Astrocyte of the cerebellum (primary cell): ENCODE data around the gene MND1.
A peak's percentile ranks its signal among the peaks of the same experiment; 100 is the strongest.
"Not testable (repeated sequence)": the region's sequence is repeated elsewhere in the genome, so short reads cannot be mapped to it uniquely, and the experiment has no call there.

Experiments
- DNase-seq: peaks from one replicate; pipeline ENCODE4 v3.0.0-alpha.2; 2011; ENCODE audit warnings: low read depth
- H3K4me3 ChIP-seq: 2 replicates; pipeline ENCODE4 v1.5.1; 2011; ENCODE audit warnings: mild to moderate bottlenecking, low read depth, low read length, moderate library complexity
- CTCF ChIP-seq: IDR thresholded peaks from 2 replicates; pipeline ENCODE4 v1.5.1; 2012; ENCODE audit warnings: low read length, low read depth, moderate library complexity, mild to moderate bottlenecking; ENCODE audit errors: missing control alignments
- in situ Hi-C: cut with HindIII; loops from 2 replicates; pipeline ENCODE4 v1.10.0; 2017; ENCODE audit warnings: low sequenced_read_pairs

MND1 gene

GRCh38 chr4:153407906-153408305 is 63.4 kb downstream of the MND1 start:
- no peak overlapping the region for H3K4me3 ChIP-seq
- in situ Hi-C loops = no loop called here
- no peak for TF ChIP-seq CTCF
- DNase-seq = no peak

GRCh38 chr4:153408932-153409331 is 64.4 kb downstream of the MND1 start:
- DNase-seq = no peak
- in situ Hi-C loops = no loop called here
- no peak for TF ChIP-seq CTCF
- H3K4me3 ChIP-seq = no peak overlapping the region

- in situ Hi-C loops = no loop called here
- peak; percentile 33 for DNase-seq
- no peak for TF ChIP-seq CTCF
- no peak overlapping the region for H3K4me3 ChIP-seq
These were observed 64.9 kb downstream of the MND1 start for GRCh38 chr4:153409412-153409811.

- no peak for DNase-seq
- TF ChIP-seq CTCF = no peak
- in situ Hi-C loops = no loop called here
- no peak overlapping the region for H3K4me3 ChIP-seq
These were observed 65.5 kb downstream of the MND1 start for GRCh38 chr4:153409924-153410501.

GRCh38 chr4:153413842-153414241 is 69.4 kb downstream of the MND1 start:
- in situ Hi-C loops = no loop called here
- no peak overlapping the region for H3K4me3 ChIP-seq
- no peak for DNase-seq
- no peak for TF ChIP-seq CTCF

GRCh38 chr4:153416456-153416855 is 72.0 kb downstream of the MND1 start:
- H3K4me3 ChIP-seq, DNase-seq, in situ Hi-C loops: not testable (repeated sequence)

- no peak for DNase-seq
- no peak overlapping the region for H3K4me3 ChIP-seq
- in situ Hi-C loops = no loop called here
- no peak for TF ChIP-seq CTCF
These were observed 73.6 kb downstream of the MND1 start for GRCh38 chr4:153418121-153418520.
